Medulla oblongata (tissue), 1 donor: ENCODE data around the gene KIF2C.
"Not testable (repeated sequence)": the region's sequence is repeated elsewhere in the genome, so short reads cannot be mapped to it uniquely, and the experiment has no call there.

Experiments
- DNase-seq: peaks from one replicate; pipeline ENCODE4 v3.0.0-alpha.2; 2015; ENCODE audit errors: extremely low spot score

The KIF2C gene

DNA sequence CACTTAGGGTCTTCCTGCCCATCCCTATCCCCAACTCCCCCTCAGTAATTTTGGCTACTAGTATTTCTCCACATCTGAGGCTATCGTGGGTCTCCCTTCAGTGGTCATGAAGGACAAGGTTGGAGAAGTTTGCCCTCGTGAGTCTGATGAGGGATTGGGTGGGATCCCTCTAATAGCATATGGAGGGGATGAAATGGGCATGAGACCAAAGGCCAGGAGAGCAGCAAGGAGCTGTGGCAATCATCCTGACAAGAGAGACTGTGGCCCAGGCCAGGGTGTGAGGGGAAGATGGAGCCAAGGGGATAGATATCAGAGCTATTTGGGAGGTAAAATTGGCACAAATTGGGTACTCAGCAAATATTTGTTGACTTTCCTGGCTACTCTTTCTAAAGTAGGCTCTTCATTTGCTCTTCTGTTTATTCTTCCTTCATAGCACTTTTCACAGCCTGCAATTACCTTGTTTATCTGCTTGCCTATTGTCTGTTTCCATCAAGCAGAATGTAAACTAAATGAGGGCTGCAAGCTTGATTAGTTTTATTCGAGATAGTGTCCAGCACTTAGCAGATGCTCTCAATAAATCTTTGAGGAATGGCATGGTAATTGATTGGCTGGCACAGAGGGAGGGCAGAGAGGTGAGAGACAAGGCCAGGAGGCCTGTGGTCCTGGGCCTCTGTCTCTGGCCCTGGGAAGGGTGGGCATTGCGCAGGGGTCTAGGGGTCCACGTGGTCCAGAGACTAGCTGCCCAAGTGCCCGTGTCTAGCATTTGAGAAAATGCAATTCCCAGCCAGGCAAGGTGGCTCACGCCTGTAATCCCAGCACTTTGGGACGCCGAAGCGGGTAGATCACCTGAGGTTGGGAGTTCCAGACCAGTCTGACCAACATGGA lies 59.1 kb downstream of the KIF2C start:
- DNase-seq, result no peak

GRCh38 chr1:44799770-44800584 lies 60.3 kb downstream of the KIF2C start, which contains the start of gene PLK3:
Gene PLK3, plus strand, starts transcription at chr1:44800377. Its CDS starts 87 bp downstream, at chr1:44800464.
- peak; percentile 99 for DNase-seq

DNA sequence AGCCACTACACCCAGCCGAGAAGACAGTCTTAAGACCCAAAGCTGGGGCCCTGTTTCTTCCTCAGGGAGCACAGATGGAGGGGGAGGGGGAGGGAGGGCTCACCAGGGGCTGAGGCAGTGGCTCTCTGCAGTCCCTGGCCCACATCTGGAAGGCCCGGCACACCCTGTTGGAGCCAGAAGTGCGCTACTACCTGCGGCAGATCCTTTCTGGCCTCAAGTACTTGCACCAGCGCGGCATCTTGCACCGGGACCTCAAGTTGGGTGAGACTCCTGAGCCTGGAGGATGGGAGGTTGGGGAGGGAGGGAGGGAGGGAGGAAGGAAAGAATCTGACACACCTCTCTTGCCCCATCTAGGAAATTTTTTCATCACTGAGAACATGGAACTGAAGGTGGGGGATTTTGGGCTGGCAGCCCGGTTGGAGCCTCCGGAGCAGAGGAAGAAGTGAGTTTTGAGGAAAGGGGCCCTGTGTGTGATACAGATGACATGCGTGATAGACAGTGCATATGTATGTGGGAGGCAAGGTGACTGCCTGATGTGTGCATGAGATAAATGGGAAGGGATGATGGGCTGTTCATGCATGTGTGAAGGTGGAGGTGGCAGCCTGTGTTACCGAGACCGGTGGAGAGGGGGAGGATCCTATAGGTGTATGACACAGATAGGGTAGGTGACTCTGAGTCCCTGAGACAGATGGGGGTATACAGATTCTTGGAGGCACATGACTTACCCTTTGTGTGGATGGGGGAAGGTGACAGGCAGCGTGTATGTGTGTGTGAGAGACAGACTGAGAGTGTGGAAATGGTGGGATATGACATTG lies 62.1 kb downstream of the KIF2C start:
- DNase-seq, result no peak

DNA sequence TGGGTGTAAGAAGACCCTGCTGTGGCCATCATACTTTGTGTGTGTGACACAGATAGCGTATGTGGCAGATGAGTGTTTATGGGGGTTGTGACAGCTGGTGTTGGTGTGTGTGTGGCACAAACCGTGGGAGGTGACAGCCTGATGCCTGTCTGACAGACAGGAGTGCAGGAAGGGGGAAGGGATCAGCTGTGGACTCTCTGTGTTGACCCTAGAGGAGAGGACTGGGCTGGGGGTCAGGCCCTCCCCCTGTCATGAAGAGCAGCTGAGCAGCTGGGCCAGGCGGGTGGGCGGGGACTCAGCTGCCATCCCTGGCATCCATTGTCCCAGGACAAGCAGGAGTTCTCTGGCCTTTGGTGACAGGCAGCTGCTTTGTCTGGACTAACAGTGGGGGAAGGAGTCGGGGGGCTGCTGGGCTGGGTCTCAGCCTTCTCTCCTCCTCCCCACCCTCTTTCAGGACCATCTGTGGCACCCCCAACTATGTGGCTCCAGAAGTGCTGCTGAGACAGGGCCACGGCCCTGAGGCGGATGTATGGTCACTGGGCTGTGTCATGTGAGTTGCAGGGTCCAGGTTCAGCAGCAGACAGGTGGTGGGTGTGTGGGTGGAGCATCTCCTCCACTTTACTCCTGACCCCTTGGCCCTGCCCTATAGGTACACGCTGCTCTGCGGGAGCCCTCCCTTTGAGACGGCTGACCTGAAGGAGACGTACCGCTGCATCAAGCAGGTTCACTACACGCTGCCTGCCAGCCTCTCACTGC lies 62.8 kb downstream of the KIF2C start:
- DNase-seq, result peak; percentile 61

- no peak for DNase-seq
Measured at GRCh38 chr1:44803062-44803311, 63.4 kb downstream of the KIF2C start.

DNA sequence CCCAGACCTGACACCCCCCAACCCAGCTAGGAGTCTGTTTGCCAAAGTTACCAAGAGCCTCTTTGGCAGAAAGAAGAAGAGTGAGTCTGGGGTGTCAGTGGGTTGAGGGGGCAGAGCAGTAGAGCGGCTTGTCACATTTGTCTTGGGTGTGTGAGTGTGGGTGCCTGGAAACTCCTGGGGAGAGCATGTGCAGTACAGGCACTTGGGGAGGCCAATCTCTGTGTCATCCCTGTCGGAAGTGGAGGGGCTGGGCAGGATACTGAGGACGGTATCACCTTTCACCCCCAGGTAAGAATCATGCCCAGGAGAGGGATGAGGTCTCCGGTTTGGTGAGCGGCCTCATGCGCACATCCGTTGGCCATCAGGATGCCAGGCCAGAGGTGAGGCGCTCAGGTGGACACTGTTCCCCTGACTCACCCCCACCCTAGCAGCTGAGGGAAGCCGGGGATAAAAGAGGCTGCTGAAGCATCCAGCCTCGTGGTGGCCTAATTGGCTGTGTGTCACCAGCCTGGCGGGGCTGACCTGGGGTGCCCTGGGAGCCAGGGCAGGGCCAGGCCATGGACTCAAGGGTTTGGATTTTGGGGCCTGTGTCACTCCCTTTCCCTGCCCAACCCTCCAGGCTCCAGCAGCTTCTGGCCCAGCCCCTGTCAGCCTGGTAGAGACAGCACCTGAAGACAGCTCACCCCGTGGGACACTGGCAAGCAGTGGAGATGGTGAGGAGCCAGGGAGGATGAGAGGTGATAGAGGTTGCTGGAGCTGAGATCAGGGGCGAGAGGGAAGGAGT lies 63.9 kb downstream of the KIF2C start:
- no peak for DNase-seq

DNA sequence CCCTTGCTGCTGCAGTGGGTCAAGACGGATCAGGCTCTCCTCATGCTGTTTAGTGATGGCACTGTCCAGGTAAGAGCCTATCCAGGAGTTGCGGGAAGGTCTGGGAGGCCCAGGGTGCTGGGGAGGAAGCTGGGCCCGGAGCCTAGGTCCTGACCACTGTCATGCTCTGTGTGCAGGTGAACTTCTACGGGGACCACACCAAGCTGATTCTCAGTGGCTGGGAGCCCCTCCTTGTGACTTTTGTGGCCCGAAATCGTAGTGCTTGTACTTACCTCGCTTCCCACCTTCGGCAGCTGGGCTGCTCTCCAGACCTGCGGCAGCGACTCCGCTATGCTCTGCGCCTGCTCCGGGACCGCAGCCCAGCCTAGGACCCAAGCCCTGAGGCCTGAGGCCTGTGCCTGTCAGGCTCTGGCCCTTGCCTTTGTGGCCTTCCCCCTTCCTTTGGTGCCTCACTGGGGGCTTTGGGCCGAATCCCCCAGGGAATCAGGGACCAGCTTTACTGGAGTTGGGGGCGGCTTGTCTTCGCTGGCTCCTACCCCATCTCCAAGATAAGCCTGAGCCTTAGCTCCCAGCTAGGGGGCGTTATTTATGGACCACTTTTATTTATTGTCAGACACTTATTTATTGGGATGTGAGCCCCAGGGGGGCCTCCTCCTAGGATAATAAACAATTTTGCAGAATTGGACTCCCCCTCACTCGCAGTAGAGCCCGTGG lies 65.8 kb downstream of the KIF2C start:
- no peak for DNase-seq

DNA sequence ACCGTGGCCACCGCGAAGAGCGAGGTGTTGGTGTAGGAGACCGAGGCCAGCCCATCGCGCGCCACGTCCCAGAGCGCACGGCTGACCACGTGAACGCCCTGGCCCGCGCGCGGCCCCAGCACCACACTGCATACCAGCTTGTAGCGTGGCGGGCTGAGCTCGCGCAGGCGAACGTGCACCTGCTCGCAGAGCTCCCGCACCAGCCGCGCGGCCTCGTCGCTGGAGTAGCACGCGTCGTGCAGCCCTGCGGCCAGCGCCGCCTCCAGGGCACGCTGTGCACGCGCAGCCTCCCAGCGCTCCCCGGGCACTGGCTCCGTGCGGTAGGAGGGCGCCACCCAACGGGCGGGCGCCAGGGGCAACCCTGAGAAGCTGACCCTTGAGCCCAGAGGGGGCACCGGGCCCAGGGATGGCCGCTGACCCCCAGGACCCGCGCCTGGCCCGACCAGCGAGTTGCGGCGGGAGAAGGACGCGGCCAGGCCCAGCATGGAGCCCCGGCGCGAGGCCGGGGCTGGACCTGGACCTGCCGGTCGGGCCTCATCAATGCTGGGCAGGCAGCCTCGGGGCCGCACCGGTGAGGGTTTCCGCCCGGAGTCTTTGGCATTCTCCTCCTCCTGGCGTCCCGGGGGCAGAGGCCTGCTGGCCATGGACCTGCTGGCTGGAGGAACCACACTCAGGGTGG lies 66.5 kb downstream of the KIF2C start:
- DNase-seq, result no peak

- DNase-seq, result no peak
Measured at GRCh38 chr1:44806704-44807363, 67.2 kb downstream of the KIF2C start, which contains the start of gene DYNLT4. Gene DYNLT4, minus strand, starts transcription at chr1:44807351. Its CDS starts 683 bp downstream, at chr1:44806668.

DNA sequence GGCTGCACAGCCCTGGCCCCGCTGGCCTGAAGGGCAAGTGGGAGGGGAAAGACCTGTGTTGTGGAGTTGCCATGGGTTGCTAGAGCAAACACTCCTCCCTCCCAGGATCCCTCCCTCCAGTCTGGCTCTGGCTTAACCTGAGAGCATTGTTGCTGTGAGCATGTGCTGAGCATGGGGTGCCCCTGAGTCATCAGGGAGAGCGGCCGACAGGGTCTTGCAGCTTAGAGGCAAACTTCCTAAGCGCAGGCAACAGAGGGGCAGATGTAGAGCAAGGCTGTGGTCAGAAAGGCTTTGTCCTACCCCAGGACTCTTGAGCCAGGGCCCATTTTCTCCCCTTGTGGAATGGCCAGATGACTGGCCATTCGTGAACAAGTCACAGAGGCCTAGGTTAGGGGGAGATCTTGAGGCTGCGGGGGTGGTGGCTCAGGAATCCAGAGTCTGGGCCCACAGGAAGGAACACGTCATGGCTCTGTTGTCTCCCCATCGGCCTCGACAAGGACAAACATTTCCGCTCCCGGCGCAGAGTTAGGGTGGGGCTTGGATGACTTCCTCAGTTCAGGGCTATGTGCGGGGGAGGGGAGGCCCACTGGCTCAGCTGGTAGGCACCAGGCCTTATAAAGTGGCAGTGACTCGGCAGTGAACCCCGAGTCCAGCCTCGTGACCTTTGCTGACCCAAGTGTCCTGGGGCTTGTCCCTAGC lies 67.9 kb downstream of the KIF2C start:
- DNase-seq, result peak; percentile 93

GRCh38 chr1:44808063-44808937 lies 68.7 kb downstream of the KIF2C start, which contains the start of gene BTBD19:
Gene BTBD19, plus strand, starts transcription at chr1:44808523. Its CDS starts 298 bp downstream, at chr1:44808821.
- DNase-seq, result peak; percentile 87

GRCh38 chr1:44808938-44809917 lies 69.6 kb downstream of the KIF2C start:
- peak; percentile 65 for DNase-seq

DNA sequence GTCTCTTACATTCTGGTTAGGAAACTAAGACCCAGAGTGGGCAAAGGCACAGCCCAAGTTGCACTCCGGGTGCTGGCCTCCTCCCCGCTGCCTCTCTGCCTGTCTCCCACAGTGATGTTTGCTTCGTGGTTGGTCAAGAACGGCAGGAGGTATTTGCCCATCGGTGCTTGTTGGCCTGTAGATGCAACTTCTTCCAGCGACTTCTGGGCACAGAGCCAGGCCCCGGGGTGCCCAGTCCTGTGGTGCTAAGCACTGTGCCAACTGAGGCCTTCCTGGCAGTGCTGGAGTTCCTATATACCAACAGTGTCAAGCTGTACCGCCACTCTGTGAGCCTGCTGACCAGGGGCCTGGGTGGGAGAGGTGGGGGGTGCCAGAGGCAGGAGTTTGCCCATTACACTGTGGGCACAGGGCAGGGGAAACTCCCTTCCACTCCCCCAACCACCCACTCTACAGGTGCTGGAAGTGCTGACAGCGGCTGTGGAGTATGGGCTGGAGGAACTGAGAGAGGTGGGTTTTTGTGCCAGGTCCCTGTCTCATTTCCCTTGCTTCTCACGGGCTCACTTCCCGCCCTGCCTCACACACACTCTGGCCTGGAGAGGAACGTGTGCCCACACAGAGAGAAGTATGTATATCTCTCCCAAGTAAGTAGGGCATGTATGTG lies 70.6 kb downstream of the KIF2C start:
- peak; percentile 69 for DNase-seq

DNA sequence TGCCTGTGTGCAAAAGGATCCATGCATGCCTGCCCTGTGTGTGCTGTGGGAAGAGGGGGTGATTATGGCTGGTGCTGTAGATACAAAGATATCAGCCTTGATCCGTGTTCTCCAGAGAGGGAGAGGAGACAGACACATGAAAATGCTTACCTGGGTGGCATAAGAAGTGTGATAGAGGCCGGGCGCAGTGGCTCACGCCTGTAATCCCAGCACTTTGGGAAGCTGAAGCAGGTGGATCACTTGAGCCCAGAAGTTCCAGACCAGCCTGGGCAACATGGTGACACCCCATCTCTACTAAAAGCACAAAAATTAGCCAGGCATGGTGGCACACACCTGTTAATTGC lies 71.1 kb downstream of the KIF2C start:
- DNase-seq, result not testable (repeated sequence)

DNA sequence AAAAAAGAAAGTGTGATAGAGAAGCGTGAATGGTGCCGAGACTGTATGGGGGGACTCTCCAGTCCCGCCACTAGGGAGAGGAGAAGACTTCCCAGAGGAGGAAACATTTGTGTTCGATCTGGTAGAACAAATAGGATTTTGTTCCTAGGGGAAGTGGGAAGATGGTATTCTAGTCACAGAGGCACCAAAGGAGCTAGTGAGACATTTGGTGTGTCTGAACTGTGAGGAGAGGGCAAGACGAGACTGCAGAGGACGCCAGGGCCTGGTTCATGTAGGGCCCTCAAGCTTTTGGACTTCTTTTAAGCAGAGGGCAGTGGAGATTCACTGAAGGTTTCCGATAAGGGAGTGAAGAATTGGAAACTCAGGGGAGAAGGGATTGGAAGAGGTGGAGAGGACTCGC lies 71.6 kb downstream of the KIF2C start:
- no peak for DNase-seq
